HL-60/S4 treated with phorbol 12-myristate 13-acetate at 8.2 ng/mL for 4 days and 3 days (cell line): ENCODE results near the gene CBX2.
"Not testable (repeated sequence)": the region's sequence is repeated elsewhere in the genome, so short reads cannot be mapped to it uniquely, and the experiment has no call there.

ENCODE experiments used
- in situ Hi-C: fragments of 300-500 bp; cut with MboI; formaldehyde crosslinking; loops from 2 replicates; pipeline ENCODE4 v1.15.0; 2022; ENCODE audit warnings: low sequenced_read_pairs

The CBX2 gene

GRCh38 chr17:79769570-79770506 lies 8.1 kb upstream of the CBX2 start:
- in situ Hi-C loops: no loop called here

GRCh38 chr17:79771276-79771675 lies 6.7 kb upstream of the CBX2 start:
- in situ Hi-C loops: no loop called here

DNA sequence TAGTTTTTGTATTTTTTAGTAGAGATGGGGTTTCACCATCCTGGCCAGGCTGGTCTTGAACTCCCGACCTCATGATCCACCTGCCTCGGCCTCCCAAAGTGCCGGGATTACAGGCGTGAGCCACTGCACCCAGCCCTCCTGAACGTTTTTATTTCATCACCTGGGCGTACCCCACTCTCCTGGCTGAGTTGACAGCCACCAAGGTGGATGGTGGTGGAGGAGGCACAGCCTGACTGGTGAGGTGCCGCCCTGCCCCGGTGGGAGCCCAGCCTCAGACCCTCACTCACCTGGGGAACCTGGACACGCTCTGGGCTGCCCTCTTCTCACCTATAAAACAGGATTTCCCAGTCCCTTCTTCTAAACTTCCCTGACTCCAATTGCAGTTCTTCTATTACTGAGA lies 5.2 kb upstream of the CBX2 start:
- in situ Hi-C loops: not testable (repeated sequence)

- in situ Hi-C loops: no loop called here
Observed at GRCh38 chr17:79774561-79774975, 3.4 kb upstream of the CBX2 start.

DNA sequence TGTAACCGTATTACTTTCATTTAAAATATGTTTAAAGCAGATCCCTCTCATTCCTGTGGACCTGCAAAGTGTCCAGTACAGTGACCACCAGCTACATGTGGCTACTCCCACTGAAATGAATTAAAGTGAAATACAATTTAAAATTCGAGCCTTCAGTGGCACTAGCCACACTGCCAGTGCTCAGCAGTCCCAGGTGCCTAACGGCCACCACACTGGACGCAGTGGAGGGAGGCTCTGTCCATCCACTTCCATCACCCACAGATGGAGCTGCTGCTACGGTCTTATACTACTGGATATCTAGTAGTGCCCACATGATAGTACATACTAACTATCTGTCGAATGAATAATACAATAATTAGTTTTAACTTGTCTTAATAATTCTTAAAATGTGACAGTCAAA lies 2.3 kb upstream of the CBX2 start:
- in situ Hi-C loops: no loop called here

DNA sequence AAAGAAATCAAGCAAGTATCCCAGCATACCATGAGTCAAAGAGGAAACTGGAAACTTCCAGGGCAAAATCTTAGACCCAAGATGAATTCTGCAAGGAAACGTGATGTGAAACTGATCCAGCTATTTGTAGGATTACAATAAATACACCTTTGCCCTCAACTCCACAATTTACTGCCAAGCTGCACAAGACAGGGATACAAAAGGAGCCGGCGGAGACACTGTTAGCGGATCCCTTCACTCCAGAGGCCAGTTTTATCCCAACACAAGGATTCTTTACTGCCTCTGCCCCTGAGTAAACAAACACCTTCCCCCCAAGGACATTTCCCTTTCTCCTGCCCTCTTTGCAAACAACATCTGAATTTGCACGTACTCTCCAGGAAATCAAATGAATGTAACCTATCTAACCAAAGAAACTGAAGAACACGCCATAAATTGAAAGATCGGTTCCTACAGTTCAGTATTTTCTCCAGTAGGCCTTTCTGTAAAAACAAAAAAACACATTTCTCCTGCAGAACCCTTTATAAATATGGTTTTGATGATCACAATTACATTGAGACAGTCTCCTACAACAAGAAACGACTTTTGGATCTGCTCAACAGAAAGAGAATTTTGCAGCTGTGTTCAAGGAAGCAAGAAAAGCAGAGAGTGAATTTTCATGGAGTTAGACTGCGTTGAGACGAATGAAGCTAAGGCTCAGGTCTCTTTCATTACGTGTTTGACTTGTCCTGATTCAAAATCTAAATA lies 1.4 kb upstream of the CBX2 start:
- in situ Hi-C loops: no loop called here

DNA sequence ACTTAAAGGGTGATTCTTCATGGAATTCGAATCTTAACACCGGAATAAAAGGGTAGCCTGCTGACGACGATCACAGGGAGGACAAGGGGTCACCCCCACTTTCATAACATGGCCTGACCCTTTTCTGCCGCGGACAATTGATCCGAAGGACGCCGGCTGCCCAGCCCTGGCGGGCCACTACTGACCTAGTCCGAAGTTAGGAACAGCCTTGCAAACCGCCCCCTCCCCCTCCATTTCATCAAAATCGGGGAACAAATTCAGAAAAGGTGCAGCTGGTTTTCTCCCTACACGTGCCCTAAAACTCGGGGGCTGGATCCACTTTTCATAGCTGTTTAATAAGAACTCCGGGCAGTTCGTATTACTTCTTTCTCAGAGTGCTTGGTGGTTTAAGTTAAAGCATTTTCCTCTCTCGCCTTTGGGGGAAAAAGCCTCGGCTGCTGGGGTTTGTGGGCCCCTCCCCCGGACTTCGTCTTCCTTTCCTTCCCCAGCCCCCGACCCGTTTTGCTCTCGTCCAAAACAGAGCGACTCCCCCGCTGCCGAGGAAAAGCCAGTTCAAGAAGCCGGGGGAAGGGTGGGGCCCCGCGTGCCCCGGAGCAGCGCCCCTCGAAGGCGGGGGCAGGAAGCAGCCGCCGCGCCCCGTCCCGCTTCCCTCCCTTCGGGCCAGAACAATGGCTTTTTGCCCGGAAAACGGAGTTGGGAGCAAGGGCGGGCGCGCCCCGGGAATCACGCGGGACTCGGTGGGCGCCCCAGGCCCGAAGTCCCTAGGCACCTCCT lies 641 bp upstream of the CBX2 start:
- in situ Hi-C loops: no loop called here

GRCh38 chr17:79778504-79779083 lies 646 bp downstream of the CBX2 start:
- in situ Hi-C loops: no loop called here

- in situ Hi-C loops: no loop called here
Observed at GRCh38 chr17:79779084-79779529, 1.2 kb downstream of the CBX2 start.

- in situ Hi-C loops: no loop called here
Observed at GRCh38 chr17:79779661-79780365, 1.9 kb downstream of the CBX2 start.

GRCh38 chr17:79781012-79781650 lies 3.2 kb downstream of the CBX2 start:
- in situ Hi-C loops: no loop called here

DNA sequence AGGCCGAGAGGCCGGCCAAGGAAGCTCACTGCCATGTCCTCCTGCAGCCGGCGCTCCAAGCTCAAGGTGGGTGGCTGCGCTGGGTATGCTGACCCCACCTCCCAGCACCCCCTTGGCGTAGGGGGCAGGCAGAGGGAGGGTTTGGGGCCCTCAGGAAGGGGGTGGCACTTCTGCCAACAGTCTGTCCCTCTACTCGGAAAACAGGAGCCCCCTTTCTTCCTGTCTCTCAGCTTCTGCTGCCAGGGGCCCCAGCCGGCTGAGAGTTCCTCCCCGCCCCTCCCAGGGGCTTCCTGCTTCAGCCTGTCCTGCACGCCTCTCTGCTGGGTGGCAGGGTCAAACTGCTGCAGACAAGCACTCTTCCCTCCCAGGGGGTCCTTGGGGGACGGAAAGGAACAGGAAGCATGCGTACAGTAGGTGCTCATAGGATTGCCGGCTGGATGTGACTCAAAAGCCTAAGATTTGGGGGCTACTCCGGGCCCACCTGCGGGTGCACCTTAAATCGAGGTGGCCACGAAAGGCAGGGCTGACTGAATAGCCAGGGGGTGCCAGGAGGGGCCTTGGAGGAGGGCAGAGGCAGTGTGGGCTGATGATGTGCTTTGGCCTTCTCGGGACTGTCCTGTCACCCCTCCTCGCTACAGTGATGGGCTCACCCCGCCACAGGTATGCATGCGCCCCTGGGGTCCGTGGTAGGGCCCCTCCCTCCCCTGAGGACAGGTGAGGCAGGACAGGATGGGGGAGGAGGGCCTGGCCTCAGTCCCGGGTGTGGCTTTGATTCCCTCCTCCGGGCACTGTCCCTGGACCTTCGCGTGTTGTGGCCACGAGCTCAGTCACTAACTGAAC lies 4.0 kb downstream of the CBX2 start:
- in situ Hi-C loops: no loop called here

GRCh38 chr17:79783891-79784290 lies 5.9 kb downstream of the CBX2 start:
- in situ Hi-C loops: no loop called here

- in situ Hi-C loops: no loop called here
Observed at GRCh38 chr17:79784353-79785016, 6.5 kb downstream of the CBX2 start.

DNA sequence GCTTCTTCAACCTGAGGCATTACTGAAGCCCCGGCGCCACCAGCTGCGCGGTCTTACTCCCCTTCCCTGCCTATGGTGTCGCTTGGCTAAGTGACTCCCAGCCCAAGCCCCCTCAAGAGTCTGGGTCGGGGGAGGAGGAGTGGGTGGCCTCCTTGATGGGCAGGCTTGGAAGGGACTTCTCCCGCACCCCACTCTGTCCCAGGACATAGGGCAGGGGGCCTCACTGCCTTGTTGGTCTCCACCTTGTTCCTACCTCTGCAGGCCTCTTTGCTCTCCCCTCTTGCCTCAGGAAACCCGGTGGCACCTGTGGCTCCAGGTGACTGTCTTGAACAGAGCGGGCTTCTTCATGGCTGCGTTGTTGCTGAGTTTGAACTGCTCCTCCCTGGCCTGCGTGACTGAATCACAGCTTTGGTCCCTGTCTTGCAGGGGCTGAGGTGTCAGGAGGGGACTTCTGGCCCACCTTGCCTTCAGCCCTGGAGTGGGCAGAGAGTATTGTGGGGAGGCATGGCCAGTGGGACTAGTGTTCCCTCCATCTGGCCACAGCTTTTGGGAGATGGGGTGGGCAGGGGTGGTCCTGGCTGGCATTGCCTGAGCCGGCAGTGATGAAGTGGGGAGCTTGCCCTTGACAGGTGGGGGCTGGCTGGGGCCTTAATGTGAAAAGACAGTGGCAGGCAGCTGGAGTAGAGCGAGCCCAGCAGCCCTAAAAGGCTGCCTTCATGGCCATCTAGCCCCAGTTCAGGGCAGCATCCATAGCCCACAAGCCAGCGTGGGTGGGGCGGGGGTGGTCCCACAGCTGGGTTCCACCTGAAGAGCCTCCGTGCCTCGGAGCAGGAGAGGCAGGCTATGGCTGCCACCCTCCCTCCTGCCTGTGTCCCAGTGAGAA lies 7.3 kb downstream of the CBX2 start:
- in situ Hi-C loops: no loop called here

GRCh38 chr17:79785900-79786810 lies 8.2 kb downstream of the CBX2 start:
- in situ Hi-C loops: no loop called here
